HG03095 (cell line): ENCODE data around the gene PLEKHA7.

Source experiments
- ATAC-seq: cut with Tn5 transposase; IDR thresholded peaks from one replicate; pipeline ENCODE4 v1.9.1; 2021; ENCODE audit warnings: moderate library complexity; ENCODE audit not compliant: unreplicated experiment

PLEKHA7 gene

DNA sequence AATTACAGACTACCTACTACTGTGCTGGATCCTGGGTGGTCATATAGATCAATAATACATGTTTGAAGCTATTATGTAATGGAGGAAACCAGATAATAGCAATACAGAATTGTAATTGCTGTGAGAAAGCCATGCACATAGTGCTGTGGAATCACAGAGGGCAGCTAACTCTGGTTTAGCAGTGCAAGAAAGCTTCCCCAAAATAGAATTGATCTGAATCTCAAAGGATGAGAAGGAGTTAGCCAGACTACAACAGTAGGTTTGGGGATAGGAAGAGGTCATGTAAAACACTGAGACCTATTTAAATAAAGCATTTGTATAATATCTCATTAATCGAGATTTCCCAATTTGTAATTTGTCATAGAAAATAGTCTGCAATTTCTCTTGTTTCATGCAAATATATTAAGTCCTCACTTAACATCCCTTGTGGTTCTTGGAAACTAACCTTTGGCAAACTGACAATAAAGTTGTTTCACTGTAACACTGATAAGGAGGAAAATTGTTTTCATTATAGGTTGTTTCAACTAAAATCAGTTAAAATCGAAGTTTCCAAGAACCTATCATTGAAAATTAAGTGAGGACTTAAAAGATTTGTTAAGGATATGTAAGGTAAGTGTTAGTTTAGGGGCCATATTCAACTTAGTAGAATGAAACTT is 268.1 kb downstream of the PLEKHA7 start:
- no peak for ATAC-seq

DNA sequence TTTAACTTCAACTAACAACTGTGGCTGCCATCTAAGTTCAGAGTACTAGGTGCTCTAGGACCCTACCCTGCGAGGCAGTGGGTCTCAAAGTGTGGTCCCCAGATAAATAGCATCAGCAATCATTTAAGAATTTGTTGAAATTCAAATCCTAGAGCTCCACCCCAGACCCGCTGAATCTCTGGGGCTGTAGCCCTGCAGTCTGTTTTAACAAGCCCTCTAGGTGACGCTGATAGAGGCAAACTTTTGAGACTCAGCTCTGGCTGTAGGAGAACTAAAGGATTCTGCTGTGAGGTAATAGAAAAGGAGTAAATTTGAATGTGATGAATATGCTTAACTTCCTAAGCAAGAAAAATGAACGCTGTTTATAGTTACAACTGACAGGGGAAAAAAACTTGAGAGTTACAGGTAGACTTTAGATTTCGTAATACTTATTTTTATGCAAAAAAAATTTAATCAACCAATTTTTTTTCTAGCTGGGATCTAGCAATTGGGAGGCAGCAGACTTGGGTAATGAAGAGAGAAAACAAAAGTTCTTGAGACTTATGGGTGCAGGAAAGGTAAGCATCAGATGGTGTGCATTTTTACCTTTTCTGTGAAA is 270.0 kb downstream of the PLEKHA7 start:
- ATAC-seq, result no peak

DNA sequence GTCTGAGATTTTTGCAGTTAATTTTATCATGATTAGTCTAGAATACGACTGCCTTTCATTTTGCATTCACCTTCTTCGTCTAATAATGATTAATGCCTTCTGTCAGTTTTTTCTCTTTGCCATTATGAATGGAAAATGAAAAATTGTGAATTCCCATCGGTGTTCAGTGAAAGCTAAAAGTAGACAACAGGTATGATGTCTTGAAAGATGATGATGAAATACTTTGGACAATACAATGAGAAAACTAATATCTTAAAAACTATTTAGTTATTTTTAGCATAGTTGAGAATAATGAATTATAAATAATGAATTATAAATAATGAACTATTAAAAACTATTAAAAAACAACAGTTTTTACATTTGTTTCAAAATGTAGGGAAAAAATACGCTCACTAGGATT is 270.7 kb downstream of the PLEKHA7 start:
- no peak for ATAC-seq

DNA sequence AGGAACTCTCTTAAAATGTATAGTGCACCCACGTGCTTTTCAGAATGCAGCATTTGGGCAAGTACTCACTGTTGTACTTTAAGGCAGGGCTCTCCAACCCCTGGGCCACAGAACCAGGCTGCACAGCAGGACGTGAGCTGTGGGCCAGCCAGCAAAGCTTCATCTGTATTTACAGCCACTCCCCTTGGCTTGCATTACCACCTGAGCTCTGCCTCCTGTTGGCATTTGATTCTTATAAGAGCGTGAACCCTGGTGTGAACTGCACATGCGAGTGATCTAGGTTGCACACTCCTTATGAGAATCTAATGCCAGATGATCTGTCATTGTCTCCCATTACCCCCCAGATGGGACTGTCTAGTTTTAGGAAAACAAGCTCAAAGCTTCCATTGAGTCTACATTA is 272.7 kb downstream of the PLEKHA7 start:
- ATAC-seq, result no peak

DNA sequence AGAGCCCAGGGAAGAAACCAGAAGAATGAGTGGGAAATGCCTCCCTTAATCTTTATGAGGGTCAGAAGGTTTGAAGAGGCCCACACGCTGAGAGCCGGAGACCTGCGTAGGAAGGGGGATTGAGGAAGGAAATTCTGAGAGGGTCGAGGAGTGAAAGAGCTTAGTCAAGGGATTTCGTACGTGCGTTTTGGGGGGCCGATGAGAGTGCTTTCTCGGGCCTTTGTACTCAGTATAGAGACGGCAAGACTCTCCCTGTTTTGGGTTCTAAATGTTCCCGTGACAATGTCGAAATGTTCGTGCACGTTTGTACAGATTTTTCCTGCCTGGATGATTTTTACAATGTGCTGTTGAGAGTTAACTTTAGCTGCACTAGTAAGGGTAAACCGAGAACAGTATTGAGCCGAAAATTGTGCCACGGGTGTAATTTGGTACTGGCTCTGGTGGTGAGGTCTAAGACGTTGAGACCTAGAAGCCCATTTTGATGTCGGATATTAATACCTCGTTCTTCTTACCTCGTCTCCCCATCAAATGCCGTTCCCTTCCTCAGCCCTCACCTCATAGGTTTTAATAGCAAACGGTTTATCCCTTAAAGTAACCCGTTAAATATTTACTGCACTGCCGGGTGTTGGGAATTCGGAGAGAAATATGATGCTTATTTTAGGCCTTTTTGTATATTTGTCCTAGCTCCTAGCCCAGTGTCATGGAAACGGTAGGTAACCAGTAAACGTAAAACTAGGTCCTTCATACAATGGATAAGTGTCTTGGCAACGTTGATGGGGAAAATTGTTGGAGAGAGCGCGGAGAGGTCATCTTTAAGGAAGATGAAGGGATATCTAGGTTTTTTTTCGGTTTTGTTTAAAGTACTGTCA is 275.0 kb downstream of the PLEKHA7 start:
- ATAC-seq, result no peak

DNA sequence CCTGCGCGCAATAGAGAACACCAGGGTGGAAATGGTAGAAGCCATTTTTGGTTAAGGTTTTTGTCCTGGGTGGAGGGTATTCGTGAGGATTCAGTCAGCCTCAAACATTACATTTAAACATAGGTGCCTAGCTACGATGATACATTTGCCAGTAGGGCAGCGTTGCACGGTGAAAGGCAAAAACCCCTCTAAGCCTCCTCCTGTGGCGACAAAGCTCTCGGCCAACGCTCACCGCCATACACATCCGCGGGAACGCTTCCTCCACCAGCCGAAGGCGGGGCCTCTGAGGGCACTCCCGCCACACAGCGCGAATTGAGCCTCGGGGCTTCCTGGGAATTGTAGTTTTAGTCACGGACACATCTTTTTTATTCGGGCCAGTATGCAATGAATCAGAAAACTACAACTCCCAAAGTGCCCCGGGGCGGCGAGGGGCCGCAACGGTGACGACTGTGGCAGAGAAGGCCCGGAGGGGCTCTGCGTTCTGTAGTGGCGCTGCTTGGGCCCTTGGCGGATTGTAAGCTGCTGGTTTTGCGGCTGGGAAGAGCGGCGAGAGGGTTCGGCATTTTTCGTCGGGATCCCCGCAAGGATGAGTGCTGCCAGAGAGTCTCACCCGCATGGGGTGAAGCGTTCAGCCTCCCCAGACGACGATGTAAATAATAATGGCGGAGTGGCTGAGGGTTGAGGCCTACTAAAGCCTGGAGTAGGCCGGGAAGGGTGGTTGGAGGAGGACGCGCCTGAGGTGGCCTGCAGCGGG is 275.8 kb downstream of the PLEKHA7 start, which contains the start of gene C11orf58:
Gene C11orf58 (plus strand): TSS at position 455 of the 754 bp plus-strand sequence. CDS start 132 bp downstream, at position 587.
- ATAC-seq, result peak; percentile 99

DNA sequence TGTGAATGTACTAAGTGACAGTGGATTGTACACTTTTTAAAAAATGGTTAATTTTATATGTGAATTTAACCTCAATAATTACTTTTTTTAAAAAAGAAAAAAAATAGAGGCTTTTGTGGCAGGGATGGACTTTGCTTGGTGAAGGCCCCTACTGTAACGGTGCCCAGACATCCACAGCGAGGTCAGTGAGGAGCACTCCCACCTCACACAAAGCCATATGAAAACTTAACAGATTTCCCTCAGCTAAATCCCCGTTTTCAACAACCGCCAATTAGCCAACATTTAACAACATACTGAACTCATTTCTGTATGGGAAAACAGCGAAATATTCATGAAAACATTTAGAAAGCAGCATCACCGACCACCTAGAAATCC is 276.4 kb downstream of the PLEKHA7 start:
- peak; percentile 4 for ATAC-seq
